ENCODE data around the gene ROBO4. TPM values are rescaled to one million over a fixed set of nuclear protein-coding genes. Genes with fewer than 3 reads are reported as not detected.
A peak's percentile ranks its signal among the peaks of the same experiment; 100 is the strongest.

ROBO4 gene
- total RNA-seq, 4 donors from 2014 or later: 5.6 to 18.1 (median 12.0) TPM

GRCh38 chr11:124865181-124865901, 32.3 kb downstream of the ROBO4 start, which contains the start of gene ROBO3:
Gene ROBO3 (plus strand): TSS chr11:124865432. CDS start chr11:124865578, 146 bp downstream.
- 2 to 3% methylated on average over 45 to 52 of the region's 53 CpGs for WGBS, 2 donors
- H3K4me3 ChIP-seq (ENCODE audit: low read depth, poor library complexity, severe bottlenecking): no peak within 1 kb of the TSS
- intact Hi-C loops (cut with DNase I; ENCODE audit: low total_unique reads): no loop called here
- no peak for TF ChIP-seq CTCF (IDR thresholded peaks at IDR 0.05)
- TF ChIP-seq POLR2A (IDR thresholded peaks at IDR 0.05): no peak
- DNase-seq (ENCODE audit: low spot score in 2 of 2): peak in 1 of 2 donors; percentile 71

GRCh38 chr11:124864892-124865180, 32.8 kb downstream of the ROBO4 start:
- intact Hi-C loops (cut with DNase I; ENCODE audit: low total_unique reads): no loop called here
- TF ChIP-seq CTCF (IDR thresholded peaks at IDR 0.05): no peak
- no peak for TF ChIP-seq POLR2A (IDR thresholded peaks at IDR 0.05)
- 8% methylated on average over 9 of the region's 9 CpGs for WGBS, 2 donors
- H3K4me3 ChIP-seq (ENCODE audit: low read depth, poor library complexity, severe bottlenecking): no peak overlapping the region
- DNase-seq (ENCODE audit: low spot score in 2 of 2): peak in 1 of 2 donors; percentile 66

- intact Hi-C loops (cut with DNase I; ENCODE audit: low total_unique reads): no loop called here
- WGBS, 2 donors: 11 to 15% methylated on average over 18 of the region's 18 CpGs
- TF ChIP-seq CTCF (IDR thresholded peaks at IDR 0.05) (no peak), POLR2A (IDR thresholded peaks at IDR 0.05) (no peak)
- peak in 1 of 2 donors; percentile 54 for DNase-seq (ENCODE audit: low spot score in 2 of 2)
- H3K4me3 ChIP-seq (ENCODE audit: low read depth, poor library complexity, severe bottlenecking): no peak overlapping the region
Observed at GRCh38 chr11:124864176-124864891, 33.3 kb downstream of the ROBO4 start.

GRCh38 chr11:124863826-124864165, 33.9 kb downstream of the ROBO4 start:
- no peak overlapping the region for H3K4me3 ChIP-seq (ENCODE audit: low read depth, poor library complexity, severe bottlenecking)
- DNase-seq (ENCODE audit: low spot score in 2 of 2): peak in 1 of 2 donors; percentile 52
- intact Hi-C loops (cut with DNase I; ENCODE audit: low total_unique reads): no loop called here
- 4 to 5% methylated on average over 9 of the region's 9 CpGs for WGBS, 2 donors
- TF ChIP-seq POLR2A (IDR thresholded peaks at IDR 0.05): no peak
- TF ChIP-seq CTCF (IDR thresholded peaks at IDR 0.05): no peak

GRCh38 chr11:124863137-124863825, 34.4 kb downstream of the ROBO4 start:
- TF ChIP-seq CTCF (IDR thresholded peaks at IDR 0.05): no peak
- WGBS, 2 donors: 2 to 3% methylated on average over 31 of the region's 31 CpGs
- intact Hi-C loops (cut with DNase I; ENCODE audit: low total_unique reads): no loop called here
- no peak overlapping the region for H3K4me3 ChIP-seq (ENCODE audit: low read depth, poor library complexity, severe bottlenecking)
- DNase-seq (ENCODE audit: low spot score in 2 of 2): peak in 1 of 2 donors; percentile 87

Measured in lower leg skin (tissue), 4 donors.